Stimulated activated CD4-positive, alpha-beta T cell treated with anti-CD3 and anti-CD28 coated beads, Interleukin-12 subunit alpha, Interleukin-12 subunit beta, amount 100 ng/mL, for 48 hours (primary cell): ENCODE measurements around the gene TRABD2A.
A peak's percentile ranks its signal among the peaks of the same experiment; 100 is the strongest.
"Not testable (repeated sequence)": the region's sequence is repeated elsewhere in the genome, so short reads cannot be mapped to it uniquely, and the experiment has no call there.

Experiments
- DNase-seq, 3 donors: peaks; one replicate each; pipeline ENCODE4 v3.0.0-alpha.2; 2020; ENCODE audit warnings: low read depth in 2 of 3, low spot score in 1 of 3

TRABD2A gene

GRCh38 chr2:84785950-84786349 lies 94.9 kb downstream of the TRABD2A start:
- DNase-seq: no peak

DNA sequence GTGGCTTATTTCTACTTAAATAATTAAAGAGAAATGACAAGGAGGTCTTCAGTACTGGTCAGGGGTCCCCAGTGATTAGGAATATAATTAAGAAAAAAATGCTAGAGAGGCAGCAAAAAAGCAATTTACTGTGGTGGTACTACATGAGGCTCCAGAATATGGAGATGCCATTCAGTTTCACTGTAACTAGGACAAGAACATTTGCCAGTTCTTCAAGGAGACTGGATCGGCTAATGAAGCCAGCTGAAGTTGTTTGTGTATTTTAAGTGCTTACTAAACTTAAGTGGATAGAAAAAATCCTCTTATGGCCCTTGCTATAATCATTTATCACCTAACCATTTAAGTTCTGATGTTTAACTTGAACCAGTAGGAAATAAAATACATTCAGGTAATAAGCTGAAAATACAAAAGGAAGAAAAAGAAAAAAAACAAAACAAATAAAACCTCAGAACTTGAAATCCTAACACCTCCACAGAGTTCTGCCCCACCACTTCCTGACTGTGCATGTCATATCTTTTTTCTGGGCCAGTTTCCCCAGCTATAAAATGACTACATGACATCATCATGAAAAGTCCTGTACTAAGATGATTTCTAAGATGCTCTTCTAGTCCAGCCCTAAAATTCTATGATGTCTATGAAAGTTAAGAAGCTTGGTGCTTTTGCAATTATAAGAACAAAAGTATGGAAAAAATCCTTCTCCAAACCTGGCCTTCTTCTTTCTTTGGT lies 98.0 kb downstream of the TRABD2A start:
- peak in 1 of 3 donors; percentile 22 for DNase-seq

GRCh38 chr2:84781942-84782716 lies 98.8 kb downstream of the TRABD2A start:
- peak; percentile 35 to 40 (median 39) for DNase-seq

GRCh38 chr2:84779781-84780180 lies 101.1 kb downstream of the TRABD2A start:
- no peak for DNase-seq

DNA sequence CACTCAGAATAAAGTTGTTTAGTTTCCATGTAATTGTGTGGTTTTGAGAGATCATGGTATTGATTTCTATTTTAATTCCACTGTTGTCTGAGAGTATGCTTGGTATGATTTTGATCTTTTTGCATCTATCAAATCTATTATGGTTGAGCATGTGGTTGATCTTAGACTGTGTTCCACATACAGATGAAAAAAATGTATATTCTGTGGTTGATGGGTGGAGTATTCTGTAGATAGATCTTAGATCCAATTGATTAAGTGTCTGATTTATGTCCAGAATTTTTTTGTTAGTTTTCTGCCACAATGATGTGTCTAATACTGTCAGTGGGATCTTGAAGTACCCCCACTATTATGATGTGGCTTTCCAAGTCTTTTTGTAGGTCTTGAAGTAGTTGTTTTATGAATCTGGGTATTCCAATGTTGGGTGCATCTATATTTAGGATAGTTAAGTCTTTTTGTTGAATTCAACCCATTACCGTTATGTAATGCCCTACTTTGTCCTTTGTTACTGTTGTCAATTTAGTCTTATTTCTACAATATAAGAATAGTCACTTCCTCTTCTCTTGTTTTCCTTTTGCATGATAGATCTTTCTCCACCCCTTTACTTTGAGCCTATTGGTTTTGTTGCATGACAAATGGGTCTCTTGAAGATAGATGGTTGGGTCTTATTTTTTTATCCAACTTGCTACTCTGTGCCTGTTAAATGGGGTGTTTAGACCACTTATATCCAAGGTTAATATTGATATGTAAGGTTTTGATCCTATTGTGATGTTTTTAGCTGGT lies 101.8 kb downstream of the TRABD2A start:
- DNase-seq: no peak

DNA sequence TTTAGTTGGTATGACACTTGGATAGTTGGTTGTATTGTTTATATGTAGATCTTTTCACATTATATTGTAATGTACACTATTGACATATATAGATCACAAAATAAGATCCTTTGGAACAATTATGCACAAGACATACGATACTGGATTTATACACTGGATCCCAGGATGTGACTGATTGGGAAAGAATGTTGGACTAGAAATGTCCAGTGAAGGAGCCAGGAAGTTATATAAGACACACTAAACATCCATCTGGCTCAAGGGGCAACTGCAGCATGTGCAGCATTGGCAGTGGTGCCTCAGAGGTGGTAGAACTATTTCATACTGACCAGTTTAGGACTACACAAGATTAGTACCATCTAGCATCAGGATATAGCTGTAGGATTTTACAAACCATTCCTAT lies 104.9 kb downstream of the TRABD2A start:
- DNase-seq: no peak

GRCh38 chr2:84773562-84773961 lies 107.3 kb downstream of the TRABD2A start:
- DNase-seq: not testable (repeated sequence)
